Esophagus squamous epithelium (tissue), 4 donors: Measurements from ENCODE around the gene IQSEC3.
"Not testable (repeated sequence)": the region's sequence is repeated elsewhere in the genome, so short reads cannot be mapped to it uniquely, and the experiment has no call there.

ENCODE experiments used
- CTCF ChIP-seq, 6 experiments: fragments of 450-650 bp in 4 of 6; fragments of 200-600 bp in 2 of 6; sonication (generic) in 2 of 6; IDR thresholded peaks; one replicate each; pipeline ENCODE4 v1.5.1; 2016 to 2019; ENCODE audit warnings: antibody characterized with exemption in 6 of 6, mild to moderate bottlenecking in 4 of 6, moderate library complexity in 4 of 6
- POLR2A ChIP-seq, 4 donors: fragments of 450-650 bp; IDR thresholded peaks; one replicate each; pipeline ENCODE4 v1.6.1; 2017; ENCODE audit warnings: antibody characterized with exemption in 4 of 4, mild to moderate bottlenecking in 4 of 4, moderate library complexity in 3 of 4

- not testable (repeated sequence) for TF ChIP-seq CTCF, POLR2A (IDR thresholded peaks at IDR 0.05)
Measured at GRCh38 chr12:72018-72417, 5.5 kb downstream of the IQSEC3 start.
